H54 (cell line): ENCODE data around the gene LCP2.
"Not testable (repeated sequence)": the region's sequence is repeated elsewhere in the genome, so short reads cannot be mapped to it uniquely, and the experiment has no call there.

ENCODE experiments used
- DNase-seq: peaks from one replicate; pipeline ENCODE4 v3.0.0; 2011; ENCODE audit warnings: low spot score, mixed read lengths; ENCODE audit not compliant: insufficient read length
- FAIRE-seq: peaks from 3 replicates; lab custom pipeline; 2011; peaks lifted over from hg19 to GRCh38; lab: Jason Lieb, UNC
- POLR2A ChIP-seq: IDR thresholded peaks from 2 replicates; pipeline ENCODE4 v1.6.1; 2011; ENCODE audit warnings: low read depth, mild to moderate bottlenecking, low read length

The LCP2 gene

GRCh38 chr5:170248172-170248930, 49.2 kb downstream of the LCP2 start:
- no peak for FAIRE-seq
- no peak for DNase-seq
- TF ChIP-seq POLR2A: no peak

GRCh38 chr5:170247363-170247762, 50.2 kb downstream of the LCP2 start:
- FAIRE-seq: no peak
- DNase-seq: no peak

GRCh38 chr5:170246126-170246870, 51.3 kb downstream of the LCP2 start:
- DNase-seq (no peak), FAIRE-seq (no peak)
- no peak for TF ChIP-seq POLR2A

More at GRCh38 chr5:170247363-170247762, 50.2 kb downstream of the LCP2 start:
- TF ChIP-seq POLR2A: no peak

DNA sequence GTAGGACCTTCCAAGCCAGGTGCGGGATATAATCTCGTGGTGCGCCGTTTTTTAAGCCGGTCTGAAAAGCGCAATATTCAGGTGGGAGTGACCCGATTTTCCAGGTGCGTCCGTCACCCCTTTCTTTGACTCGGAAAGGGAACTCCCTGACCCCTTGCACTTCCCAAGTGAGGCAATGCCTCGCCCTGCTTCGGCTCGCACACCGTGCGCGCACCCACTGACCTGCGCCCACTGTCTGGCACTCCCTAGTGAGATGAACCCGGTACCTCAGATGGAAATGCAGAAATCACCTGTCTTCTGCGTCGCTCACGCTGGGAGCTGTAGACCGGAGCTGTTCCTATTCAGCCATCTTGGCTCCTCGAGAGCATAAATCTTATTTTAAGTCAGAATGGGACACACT, 52.1 kb downstream of the LCP2 start:
- not testable (repeated sequence) for DNase-seq

DNA sequence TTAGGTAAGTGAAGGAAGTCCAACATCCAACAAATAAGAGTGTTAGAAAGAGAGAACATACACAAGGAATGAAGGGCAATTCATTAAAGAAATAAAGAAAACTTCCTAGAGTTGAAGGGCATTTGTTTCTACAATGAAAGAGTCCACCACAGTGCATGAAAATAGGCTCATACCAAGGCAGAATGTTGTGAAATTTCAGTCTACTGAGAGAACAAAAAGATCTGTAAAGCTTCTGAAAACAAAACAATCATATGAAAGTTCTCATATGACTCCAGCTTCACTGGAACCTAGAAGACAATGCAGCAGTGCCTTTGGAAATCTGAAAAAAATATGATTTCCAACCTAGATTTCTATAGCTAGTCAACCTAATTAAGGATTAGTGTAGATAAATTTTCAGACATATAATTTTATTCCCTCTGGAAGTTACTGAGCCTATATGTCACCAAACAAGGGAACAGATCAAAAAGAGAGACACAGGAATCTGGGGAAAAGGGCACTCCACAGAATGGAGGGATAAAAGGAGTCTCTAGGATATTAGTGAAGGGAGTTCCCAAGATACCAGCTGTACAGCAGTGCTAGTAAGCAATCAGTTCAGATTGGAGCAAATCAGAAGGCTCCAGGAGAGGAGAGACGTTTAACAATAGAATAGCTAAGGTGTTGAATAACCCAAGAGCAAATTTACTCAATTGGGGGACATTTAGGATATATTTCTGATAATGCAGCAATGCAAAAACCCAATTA, 59.0 kb downstream of the LCP2 start:
- no peak for TF ChIP-seq POLR2A
- FAIRE-seq: no peak
- no peak for DNase-seq

More for the DNA sequence above, 52.1 kb downstream of the LCP2 start:
- FAIRE-seq: not testable (repeated sequence)

GRCh38 chr5:170235876-170236864, 61.4 kb downstream of the LCP2 start:
- DNase-seq: no peak
- no peak for FAIRE-seq
- no peak for TF ChIP-seq POLR2A

DNA sequence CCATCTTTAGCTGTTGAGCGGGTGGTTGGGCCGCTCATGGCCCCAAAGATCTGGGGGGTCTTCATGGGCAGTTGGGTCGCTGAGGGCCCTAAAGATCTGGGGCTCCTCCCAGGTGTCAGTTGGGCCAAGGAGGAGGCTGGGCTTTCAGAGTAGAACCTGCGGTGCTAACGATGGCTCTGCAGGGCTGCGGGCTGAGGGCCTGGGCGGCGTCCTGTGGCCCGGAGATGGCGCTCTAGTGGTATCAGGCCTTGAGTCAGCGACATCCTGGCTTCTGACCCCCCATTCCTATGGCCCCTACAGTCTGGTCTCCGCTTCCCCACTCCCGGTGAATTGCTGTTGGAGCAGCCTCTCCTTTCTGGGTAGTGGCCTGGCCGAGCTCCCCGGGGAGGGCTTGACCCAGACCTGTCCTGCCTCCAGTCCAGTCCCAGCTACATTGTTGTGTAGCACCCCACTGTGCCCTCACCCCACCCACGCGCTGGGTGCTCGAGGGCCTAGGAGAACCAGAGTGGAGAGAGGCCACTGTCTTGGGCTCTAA, 64.2 kb downstream of the LCP2 start:
- FAIRE-seq (no peak), DNase-seq (no peak)
- no peak for TF ChIP-seq POLR2A

- DNase-seq: no peak
- no peak for TF ChIP-seq POLR2A
- FAIRE-seq: no peak
Measured at GRCh38 chr5:170232786-170233185, 64.8 kb downstream of the LCP2 start, which contains the start of gene C5orf58. Gene C5orf58, plus strand, starts transcription at chr5:170232985. Its CDS starts 1,992 bp downstream, at chr5:170234977.

GRCh38 chr5:170228762-170229435, 68.7 kb downstream of the LCP2 start:
- no peak for DNase-seq
- FAIRE-seq: no peak
- TF ChIP-seq POLR2A: no peak

- FAIRE-seq (no peak), DNase-seq (no peak)
- no peak for TF ChIP-seq POLR2A
Measured at GRCh38 chr5:170226661-170227060, 70.9 kb downstream of the LCP2 start.

DNA sequence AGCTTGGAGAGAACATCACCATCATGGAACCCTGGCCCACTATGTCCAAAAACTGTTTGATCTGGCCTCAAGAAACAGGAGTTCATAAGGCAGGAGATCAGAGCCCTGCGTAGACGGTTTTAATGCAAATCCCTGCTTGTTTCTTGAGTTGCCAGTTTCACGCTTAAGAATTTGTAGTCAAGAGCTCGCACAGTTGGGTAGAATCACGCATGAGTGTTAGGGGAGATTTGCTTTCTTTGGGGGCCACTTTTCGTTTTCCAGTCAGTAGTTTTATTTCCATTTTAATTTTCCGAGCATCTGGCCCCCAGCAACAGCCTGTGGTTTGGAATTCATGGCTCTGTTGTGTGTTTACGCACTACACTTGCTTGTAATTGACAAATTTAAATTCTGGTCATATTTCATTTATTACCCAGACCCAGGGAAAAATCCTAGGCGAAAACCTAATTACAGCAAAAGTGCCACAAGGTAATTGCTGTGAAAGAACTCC, 71.4 kb downstream of the LCP2 start:
- no peak for TF ChIP-seq POLR2A
- FAIRE-seq (no peak), DNase-seq (no peak)

DNA sequence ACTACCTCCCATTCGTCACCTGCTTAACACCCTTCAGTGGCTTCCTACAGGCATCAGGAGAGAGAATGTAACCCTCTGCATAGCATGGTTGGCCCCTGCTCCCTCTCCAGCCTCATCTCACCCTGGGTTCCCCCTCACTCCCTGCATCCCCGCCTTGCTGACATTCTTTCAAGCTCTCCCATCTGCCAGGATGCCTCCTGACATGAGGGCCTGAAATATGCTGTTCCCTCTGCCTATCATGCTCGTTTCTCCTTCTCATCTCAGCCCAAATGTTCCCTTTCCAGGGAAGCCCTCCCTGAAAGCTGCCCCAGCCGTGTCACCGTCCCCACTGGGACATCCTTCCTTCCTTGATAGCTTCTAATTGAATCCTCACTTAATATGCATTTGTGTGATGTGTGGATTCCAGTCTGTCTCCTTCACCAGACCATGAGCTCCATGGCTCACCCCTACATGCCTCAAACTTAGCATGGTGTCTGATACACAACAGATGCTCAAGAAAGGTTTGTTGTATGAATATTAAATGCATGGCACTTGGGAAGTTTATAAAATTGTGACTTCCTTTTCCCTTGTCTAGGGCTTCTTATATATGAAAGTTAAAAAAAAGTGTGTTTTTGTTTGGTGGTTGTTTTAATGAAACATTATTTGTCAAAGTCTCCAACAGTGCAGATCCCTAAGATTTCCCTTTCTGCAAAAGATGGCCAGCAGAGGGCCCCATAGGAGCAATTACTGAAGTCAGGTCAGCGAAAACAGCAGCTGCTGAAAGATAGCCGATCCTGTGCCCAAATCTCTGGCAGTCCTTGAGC, 72.0 kb downstream of the LCP2 start:
- FAIRE-seq: peak; percentile 48
- DNase-seq: peak; percentile 47
- TF ChIP-seq POLR2A: no peak
